SU-DHL-6 (cell line): ENCODE data around the gene ZSWIM4.

Source experiments
- EZH2phosphoT487 ChIP-seq: fragments of 200-600 bp; sonication (generic), shearing (Covaris generic); conservative IDR thresholded peaks from 2 replicates; pipeline ENCODE4 v1.6.1; 2018; ENCODE audit warnings: mild to moderate bottlenecking, antibody characterized with exemption, low read length, moderate library complexity, mixed read lengths
- TF ChIP-seq, protein P1 (sequence below): fragments of 200-600 bp; sonication (generic); IDR thresholded peaks from one replicate; pipeline ENCODE4 v1.5.1; 2017; ENCODE audit warnings: antibody characterized with exemption, mild to moderate bottlenecking, low read length, moderate library complexity; ENCODE audit not compliant: insufficient read depth, poor library complexity, severe bottlenecking

GRCh38 chr19:13823256-13823655 is 28.0 kb downstream of the ZSWIM4 start:
- TF ChIP-seq, protein P1, sequence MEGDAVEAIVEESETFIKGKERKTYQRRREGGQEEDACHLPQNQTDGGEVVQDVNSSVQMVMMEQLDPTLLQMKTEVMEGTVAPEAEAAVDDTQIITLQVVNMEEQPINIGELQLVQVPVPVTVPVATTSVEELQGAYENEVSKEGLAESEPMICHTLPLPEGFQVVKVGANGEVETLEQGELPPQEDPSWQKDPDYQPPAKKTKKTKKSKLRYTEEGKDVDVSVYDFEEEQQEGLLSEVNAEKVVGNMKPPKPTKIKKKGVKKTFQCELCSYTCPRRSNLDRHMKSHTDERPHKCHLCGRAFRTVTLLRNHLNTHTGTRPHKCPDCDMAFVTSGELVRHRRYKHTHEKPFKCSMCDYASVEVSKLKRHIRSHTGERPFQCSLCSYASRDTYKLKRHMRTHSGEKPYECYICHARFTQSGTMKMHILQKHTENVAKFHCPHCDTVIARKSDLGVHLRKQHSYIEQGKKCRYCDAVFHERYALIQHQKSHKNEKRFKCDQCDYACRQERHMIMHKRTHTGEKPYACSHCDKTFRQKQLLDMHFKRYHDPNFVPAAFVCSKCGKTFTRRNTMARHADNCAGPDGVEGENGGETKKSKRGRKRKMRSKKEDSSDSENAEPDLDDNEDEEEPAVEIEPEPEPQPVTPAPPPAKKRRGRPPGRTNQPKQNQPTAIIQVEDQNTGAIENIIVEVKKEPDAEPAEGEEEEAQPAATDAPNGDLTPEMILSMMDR, result no peak
- TF ChIP-seq EZH2phosphoT487, result no peak
